HG03575 (cell line): ENCODE measurements around the gene QRICH2.
"Not testable (repeated sequence)": the region's sequence is repeated elsewhere in the genome, so short reads cannot be mapped to it uniquely, and the experiment has no call there.

Source experiments
- ATAC-seq: cut with Tn5 transposase; IDR thresholded peaks from one replicate; pipeline ENCODE4 v1.9.1; 2021; ENCODE audit not compliant: unreplicated experiment, insufficient number of reproducible peaks, low FRiP score; ENCODE audit errors: extremely low read depth

QRICH2 gene

DNA sequence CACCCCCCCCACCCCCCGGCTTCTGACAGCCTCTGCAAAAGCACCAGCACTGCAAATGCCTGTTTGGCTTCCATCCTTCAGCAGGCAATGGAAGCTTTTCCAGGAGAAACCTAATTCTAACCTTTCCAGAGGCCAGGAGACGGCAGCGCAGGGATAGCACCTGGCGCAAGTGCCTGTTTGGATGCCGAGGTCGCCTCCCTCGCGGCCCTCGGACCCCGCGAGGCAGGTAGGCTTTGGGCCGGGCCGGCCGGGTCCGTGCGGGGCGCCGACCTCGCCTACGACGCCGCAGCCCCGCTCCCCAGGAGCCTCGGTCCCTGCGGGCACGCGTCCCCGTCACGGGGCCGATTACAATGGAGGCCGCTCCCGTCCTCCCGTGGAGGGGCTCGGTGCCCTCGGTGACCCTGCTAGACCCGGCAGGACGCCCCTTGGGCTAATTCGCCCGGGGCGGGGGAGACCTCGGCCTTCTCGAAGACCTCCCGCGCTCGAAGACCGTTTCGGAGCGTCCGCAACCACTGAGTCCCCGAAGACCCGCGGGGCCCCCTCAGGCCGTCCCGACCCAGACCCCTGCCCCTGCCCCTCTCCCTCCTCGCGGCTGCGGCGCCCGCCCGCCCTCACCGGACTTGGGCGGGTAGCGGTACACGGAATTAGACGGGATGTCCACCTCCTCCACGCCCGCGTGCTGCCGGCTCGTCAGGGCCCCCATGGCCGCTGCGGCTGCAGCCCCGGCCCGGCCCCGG lies 68.4 kb downstream of the QRICH2 start:
- no peak for ATAC-seq

DNA sequence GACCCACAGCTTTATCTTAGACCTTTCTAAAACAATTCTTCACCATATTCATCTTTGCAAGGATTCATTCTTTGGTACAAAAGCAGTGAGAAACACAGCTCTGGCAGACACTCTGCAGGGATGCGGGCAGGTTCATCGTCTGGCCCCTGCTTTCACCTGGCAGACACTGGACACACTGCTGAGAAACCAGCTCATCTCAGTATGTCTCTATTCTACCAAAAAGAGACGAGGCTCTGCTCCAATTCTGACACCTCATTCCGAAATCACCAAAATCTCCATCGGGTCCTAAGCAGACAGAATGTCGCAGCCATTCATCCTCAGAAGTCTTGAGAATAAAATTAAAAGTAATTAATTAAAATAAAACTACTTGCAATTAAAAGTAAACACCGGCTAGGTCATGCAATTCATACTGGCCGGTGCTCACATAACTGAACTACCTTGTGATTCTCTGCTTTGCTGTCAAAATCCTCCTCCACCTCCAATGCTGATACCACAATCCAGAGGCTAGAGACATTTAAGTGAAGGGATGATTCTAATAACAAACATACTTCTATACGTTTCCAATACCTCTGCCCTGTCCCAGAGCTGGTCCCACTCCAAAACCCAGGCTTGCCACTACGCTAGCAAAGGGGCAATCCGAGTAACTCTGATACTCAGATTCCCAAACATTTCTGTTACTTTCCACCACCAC lies 69.1 kb downstream of the QRICH2 start:
- ATAC-seq, result no peak

DNA sequence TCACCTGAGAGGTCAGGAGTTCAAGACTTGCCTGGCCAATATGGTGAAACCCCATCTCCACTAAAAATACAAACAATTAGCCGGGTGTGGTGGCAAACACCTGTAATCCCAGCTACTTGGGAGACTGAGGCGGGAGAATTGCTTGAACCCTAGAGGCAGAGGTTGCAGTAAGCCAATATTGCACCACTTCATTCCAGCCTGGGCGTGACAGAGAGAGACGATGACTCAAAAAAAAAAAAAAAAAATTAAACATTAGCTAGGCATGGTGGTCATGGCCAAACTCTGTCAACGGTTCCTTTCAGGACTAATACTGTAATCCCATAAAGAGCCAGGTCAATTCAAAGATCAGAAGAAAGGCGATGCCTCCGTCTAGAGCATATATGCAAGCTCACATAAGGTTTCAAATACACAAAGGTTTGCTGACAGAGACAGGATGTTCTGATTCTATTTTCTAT lies 70.2 kb downstream of the QRICH2 start:
- no peak for ATAC-seq

DNA sequence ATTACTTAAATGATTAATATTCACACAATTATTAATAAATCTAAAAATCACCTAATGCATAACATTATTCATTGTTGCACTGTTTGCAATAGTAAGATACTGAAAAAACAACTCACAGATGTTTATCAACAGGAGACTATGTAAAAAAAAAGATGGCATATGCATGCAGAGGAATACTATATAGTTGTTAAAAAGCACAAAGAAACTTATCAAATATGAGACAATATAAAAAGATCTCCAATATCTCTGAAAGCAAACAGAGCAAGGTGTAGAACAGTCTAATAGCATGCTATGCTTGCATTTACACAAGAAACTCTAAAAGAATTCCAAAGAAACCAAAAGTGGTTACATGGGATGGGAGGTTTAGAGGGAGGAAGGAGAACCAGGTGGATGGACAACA lies 71.5 kb downstream of the QRICH2 start:
- ATAC-seq, result no peak

DNA sequence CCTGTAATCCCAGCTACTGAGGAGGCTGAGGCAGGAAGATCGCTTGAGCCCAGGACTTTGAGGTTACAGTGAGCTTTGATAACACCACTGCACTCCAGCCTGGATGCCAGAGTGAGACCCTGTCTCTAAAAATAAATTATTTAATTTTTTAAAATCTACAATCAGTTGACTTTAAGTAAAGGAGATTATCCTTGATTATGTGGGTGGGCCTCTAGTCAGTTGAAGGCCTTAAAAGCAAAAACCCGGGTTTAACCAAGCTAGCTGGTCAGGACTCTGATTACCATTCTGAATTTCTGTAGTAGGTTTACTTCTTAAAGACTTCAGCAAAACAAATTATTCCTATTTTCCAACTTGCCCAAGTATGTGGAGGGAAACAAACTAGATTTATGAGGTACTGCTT lies 72.2 kb downstream of the QRICH2 start:
- no peak for ATAC-seq

DNA sequence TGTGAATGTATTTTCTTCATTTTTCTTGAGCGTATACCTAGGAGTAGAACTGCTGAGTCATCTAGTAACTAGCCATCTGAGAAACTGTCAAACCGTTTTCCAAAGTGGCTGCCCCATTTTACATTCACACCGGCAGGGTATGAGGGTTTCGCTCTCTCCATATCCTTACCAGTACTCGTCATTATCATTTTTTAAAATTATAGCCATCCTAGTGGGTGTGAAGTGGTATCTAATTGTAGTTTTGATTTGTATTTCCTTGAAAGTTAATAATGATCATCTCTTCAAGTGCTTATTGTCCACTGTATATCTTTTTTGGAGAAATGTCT lies 73.8 kb downstream of the QRICH2 start:
- no peak for ATAC-seq

DNA sequence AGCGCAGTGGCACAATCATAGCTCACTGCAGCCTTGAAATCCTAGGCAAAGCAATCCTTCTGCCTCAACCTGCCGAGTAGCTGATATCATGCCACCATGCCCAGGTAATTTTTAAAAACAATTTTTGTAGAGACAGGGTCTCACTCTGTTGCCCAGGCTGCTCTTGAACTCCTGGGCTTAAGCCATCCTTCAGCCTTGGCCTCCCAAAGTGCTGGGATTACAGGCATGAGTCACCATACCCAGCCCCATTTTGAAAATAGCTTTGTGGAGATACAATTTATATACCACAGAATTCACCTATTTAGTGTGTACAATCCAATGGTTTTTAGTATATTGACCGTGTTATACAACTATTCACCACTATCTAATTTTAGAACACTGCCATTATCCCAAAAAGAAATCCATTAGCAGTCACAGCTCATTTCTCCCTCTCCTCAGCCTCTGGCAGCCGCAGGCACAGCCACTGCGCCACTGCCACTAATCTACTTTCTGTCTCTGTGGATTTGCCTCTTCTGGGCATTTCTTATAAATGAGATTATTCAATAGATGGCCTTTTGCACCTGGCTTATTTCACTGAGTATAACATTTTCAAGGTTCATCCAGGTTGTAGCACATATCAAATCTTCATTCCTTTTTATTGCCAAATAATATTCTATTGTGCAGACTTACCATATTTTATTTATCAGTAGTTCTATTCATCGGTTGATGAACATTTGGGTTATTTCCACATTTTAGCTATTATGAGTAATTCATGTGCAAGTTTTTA lies 74.3 kb downstream of the QRICH2 start:
- ATAC-seq, result no peak

DNA sequence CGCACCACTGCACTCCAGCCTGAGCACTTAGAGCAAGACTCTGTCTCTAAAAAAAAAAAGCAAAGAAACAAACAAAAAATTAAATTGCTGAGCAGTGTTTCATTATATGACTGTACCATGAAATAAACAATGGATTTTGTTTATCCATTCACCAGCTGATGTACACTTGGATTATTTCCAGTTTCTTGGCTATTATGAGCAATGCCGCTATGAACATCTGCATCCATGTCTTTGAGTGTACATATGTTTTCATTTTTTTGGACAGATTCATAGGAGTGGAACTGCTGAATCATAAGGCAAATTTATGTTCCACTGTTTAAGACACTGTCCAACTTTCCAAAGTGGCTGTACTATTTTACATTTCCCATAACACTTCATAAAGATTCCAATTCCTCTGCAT lies 75.7 kb downstream of the QRICH2 start:
- no peak for ATAC-seq

DNA sequence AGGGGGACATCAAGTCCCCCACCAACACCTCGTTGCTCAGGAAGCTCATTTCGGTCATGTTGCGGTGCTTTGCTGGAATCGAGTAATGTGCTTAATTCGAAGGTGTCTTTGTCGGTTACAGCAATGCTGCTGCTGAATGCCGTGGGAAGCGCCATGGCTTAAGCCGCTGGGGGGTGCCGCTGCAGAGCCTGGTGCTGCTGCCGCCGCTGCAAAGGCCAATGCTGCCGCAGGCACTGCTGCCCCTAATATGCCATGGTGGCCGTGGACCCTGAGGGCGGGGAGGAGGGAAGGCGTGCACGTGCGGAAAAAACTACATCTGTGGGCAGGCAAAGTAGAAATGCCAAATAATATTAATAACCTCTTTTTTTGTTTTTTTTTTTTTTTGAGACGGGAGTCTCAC lies 81.3 kb downstream of the QRICH2 start:
- not testable (repeated sequence) for ATAC-seq

DNA sequence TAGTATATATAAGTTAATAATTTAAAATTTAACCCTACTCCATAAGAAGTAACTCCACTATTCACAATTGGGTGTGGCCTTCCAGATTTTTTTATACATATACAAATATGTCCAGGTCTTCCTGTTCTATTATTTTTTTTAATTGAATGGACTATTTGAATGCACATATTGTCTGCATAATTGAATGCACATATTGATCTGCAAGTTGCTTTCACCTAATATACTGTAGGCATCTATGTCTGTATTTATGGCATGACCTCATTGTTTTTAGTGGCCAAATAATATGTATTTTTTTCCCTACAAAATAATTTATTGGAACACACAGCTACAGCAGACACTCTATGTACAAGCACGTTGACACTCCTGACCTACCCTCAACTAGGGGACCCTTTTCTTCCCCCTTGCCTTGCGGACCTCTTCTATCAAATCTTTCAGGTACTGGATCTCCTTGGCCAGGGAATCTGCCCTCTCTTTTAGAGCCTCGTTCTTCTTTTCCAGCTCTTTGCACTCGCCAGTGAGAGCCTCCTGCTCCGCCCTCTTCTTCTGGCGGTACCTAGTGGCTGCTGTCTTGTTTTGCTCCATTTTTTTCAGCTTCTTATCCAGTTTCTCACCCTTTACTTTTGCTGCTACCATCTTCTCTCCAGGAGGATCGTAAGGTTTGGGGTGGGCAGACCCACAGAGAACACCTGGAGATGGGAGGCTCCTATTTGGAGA lies 82.5 kb downstream of the QRICH2 start:
- ATAC-seq, result not testable (repeated sequence)
